GM19467 (cell line): ENCODE measurements around the gene SNX10.

Source experiments
- ATAC-seq: cut with Tn5 transposase; IDR thresholded peaks from one replicate; pipeline ENCODE4 v1.9.1; 2021; ENCODE audit warnings: mild to moderate bottlenecking, moderate library complexity; ENCODE audit not compliant: unreplicated experiment

The SNX10 gene

GRCh38 chr7:26332698-26333097, 41.0 kb downstream of the SNX10 start:
- ATAC-seq, result no peak

GRCh38 chr7:26334166-26334859, 42.7 kb downstream of the SNX10 start:
- ATAC-seq, result no peak

DNA sequence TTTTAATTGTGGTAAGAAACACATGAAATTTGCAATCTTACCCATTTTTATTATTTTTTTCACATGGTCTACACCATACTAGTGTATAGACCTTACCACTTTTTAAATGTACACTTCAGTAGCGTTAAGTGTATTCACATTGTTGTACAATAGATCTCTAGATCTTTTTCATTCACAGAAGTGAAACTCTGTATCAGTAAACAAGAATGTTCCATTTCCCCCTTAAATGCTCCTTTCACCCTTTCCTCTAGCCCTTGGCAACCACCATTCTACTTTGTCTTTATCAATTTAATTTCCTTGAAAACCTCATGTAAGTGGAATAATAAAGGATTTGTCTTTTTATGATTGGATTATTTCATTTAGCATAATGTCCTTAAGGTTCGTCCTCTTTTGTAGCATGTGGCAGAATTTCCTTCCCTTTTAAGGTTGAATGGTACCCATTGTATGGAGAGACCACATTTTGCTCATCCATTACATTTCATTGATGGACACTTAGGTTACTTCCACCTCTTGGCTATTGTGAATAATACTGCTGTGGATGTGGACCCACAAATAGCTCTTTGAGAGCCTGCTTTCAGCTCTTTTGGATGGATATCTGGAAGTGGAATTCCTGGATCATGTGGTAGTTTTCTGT, 45.7 kb downstream of the SNX10 start:
- no peak for ATAC-seq

DNA sequence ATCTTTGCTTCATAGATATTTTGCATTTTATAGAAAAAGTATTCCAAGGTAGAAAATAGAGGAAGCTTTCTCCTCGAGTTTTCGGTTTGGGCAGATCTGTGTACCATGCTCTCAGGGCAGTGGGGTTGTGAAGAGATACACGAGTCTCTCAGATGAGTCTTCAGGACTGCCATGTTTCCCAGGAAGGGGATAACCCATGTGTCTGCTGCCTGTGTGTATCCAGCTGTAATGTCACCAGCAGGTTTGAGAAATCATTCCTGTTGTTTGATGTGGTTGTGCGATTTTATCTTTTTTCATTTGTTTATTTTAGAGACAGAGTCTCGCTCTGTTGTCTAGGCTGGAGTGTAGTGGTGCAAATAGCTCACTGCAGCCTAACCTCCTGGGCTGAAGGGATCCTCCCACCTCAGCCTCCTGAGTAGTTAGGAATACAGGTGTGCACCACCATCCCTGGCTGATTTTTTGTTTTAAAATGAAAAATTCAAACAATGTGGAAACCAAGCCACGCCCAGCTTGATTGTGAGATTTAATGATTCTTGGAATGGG, 48.9 kb downstream of the SNX10 start:
- ATAC-seq, result no peak

DNA sequence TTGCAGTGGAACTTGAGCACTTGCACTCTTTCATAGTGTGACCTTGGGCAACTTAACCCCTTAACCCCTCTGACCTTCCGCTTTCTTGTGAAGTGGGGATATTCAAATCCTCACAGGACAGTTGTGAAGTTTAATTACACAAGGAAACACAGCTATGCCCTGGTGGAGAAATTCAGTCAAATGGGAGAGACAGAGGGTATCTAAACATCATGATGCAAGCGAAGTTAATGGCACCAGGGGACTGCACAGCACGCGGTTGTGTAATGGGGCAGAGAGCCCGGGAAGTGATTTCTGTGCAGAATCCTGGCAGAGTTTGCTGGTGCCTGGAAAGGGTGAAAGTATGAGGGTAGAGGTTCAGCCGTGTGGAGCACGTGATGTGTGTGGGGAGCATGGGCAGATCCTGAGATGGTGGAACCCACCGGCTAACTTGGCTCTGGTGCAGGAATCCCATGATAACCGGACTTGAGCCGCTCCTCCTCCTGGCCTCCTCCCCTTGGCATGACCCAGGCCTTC, 51.7 kb downstream of the SNX10 start:
- ATAC-seq, result no peak

- no peak for ATAC-seq
These were observed 52.2 kb downstream of the SNX10 start for GRCh38 chr7:26343837-26344236.

DNA sequence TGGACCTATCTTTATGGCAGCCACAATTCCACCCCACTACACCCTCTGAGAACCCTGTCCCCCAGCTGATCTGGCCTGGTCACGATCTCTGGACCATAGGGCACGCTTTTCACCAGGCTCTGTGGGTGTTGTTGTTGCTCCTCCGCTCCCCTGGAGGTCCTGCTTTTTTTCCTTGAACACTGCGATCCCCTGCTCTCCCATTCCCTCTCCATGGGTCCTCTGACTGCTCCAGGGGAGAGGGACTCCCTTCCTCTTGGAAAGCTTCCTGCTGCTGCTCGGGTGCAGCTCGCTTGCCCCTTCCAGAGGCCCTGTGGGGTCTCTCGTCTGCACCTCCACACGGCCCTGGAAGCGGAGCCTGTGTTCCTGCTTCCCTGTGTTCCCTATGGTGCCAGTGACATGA, 53.5 kb downstream of the SNX10 start:
- ATAC-seq, result no peak

GRCh38 chr7:26345837-26346236, 54.2 kb downstream of the SNX10 start:
- no peak for ATAC-seq

GRCh38 chr7:26346611-26347203, 55.0 kb downstream of the SNX10 start:
- ATAC-seq, result no peak

- peak; percentile 68 for ATAC-seq
These were observed 56.7 kb downstream of the SNX10 start for GRCh38 chr7:26348234-26348851.

- ATAC-seq, result no peak
These were observed 57.6 kb downstream of the SNX10 start for GRCh38 chr7:26349005-26349915.

- no peak for ATAC-seq
These were observed 59.5 kb downstream of the SNX10 start for GRCh38 chr7:26351171-26351570.

- ATAC-seq, result no peak
These were observed 64.6 kb downstream of the SNX10 start for GRCh38 chr7:26356229-26356628.

- no peak for ATAC-seq
These were observed 65.5 kb downstream of the SNX10 start for GRCh38 chr7:26356929-26357798.

- no peak for ATAC-seq
These were observed 66.1 kb downstream of the SNX10 start for GRCh38 chr7:26357799-26358151.

GRCh38 chr7:26360650-26361049, 69.0 kb downstream of the SNX10 start:
- no peak for ATAC-seq

GRCh38 chr7:26361637-26362036, 70.0 kb downstream of the SNX10 start:
- ATAC-seq, result no peak

- ATAC-seq, result no peak
These were observed 71.8 kb downstream of the SNX10 start for GRCh38 chr7:26363465-26363864.

- ATAC-seq, result no peak
These were observed 73.6 kb downstream of the SNX10 start for GRCh38 chr7:26365077-26365900.
